C4-2B (cell line): ENCODE data around the gene SPTA1.

Experiments used
- ZFX ChIP-seq: fragments of 450-650 bp; IDR thresholded peaks from 2 replicates; pipeline ENCODE4 v1.6.1; 2017
- TF ChIP-seq, protein P1 (sequence below): fragments of 450-650 bp; conservative IDR thresholded peaks from 2 replicates; pipeline ENCODE4 v1.5.1; 2017; ENCODE audit warnings: mild to moderate bottlenecking

DNA sequence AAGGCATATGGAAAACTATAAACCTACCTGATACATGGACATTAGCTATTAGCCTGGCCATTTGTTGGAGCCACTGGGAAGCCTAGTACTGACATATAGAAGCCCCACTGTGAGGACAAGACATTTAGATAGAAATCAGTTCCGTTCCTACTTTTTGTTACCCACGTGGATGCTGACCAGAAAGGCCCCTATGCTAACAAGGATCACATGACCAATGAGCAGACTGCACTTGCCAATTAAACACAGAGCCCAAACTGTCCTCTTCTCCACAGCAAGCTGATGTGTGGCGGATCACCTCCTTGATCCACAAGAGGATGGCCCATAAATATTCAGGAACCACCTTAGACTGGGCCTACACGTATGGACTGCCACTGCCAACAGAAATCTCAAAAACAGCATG is 45.2 kb upstream of the SPTA1 start:
- TF ChIP-seq, protein P1, sequence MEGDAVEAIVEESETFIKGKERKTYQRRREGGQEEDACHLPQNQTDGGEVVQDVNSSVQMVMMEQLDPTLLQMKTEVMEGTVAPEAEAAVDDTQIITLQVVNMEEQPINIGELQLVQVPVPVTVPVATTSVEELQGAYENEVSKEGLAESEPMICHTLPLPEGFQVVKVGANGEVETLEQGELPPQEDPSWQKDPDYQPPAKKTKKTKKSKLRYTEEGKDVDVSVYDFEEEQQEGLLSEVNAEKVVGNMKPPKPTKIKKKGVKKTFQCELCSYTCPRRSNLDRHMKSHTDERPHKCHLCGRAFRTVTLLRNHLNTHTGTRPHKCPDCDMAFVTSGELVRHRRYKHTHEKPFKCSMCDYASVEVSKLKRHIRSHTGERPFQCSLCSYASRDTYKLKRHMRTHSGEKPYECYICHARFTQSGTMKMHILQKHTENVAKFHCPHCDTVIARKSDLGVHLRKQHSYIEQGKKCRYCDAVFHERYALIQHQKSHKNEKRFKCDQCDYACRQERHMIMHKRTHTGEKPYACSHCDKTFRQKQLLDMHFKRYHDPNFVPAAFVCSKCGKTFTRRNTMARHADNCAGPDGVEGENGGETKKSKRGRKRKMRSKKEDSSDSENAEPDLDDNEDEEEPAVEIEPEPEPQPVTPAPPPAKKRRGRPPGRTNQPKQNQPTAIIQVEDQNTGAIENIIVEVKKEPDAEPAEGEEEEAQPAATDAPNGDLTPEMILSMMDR: no peak
- TF ChIP-seq ZFX: no peak
